ENCODE data around the gene CYP4F22. TPM values are rescaled to one million over a fixed set of nuclear protein-coding genes. Genes with fewer than 3 reads are reported as not detected.

The CYP4F22 gene
- total RNA-seq, 2 experiments from 2014 or later: 0.19 to 0.28 TPM

DNA sequence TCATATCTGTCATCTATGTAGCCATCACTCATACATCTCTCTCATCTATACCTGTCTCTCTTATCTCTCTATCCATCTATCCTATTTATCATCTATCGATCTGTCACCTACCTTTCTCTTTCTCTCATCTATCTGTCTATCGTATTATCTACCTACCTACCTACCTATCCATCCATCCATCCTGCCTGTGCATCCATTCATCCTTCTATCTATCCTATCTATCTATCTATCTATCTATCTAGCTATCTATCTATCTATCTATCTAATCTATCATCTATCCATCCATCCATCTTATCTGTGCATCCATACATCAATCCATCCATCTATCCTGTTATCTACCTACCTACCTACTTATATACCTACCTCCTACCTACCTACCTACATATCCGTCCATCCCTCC, 62.1 kb downstream of the CYP4F22 start:
- H3K4me3 Mint-ChIP-seq: no peak overlapping the region
- TF ChIP-seq CTCF (IDR thresholded peaks at IDR 0.05): no peak

GRCh38 chr19:15575406-15575805, 67.1 kb downstream of the CYP4F22 start:
- POLR2A ChIA-PET: no interaction called here

More for the DNA sequence above, 62.1 kb downstream of the CYP4F22 start:
- Histone ChIP-seq H3K4me3 (ENCODE audit: low read length) (no peak overlapping the region), H3K27me3 (ENCODE audit: control insufficient read depth in 1 of 2, insufficient read depth in 2 of 2, low read length in 2 of 2) (peaks cover 12% of the 10 kb centered on the region in 2 experiments), H3K36me3 (ENCODE audit: insufficient read depth, low read length) (no peaks in the 10 kb centered on the region), H3K27ac (ENCODE audit: low read depth in 1 of 2, low read length in 2 of 2) (no peak overlapping the region), H3K4me1 (ENCODE audit: insufficient read depth, low read length) (no peaks in the 10 kb centered on the region), H3K9me3 (ENCODE audit: control insufficient read depth in 1 of 2, insufficient read depth in 1 of 2, low read length in 2 of 2) (peaks cover 0 to 3% of the 10 kb centered on the region in 2 experiments)
- Mint-ChIP-seq H3K9me3 (no peaks in the 10 kb centered on the region), H3K36me3 (ENCODE audit: low read depth) (no peaks in the 10 kb centered on the region), H3K4me1 (ENCODE audit: low read depth) (no peaks in the 10 kb centered on the region), H3K27me3 (peaks cover 66% of the 10 kb centered on the region), H3K27ac (no peak overlapping the region)
- ATAC-seq (ENCODE audit: poor library complexity) (no peak), DNase-seq (no peak)
- POLR2A ChIA-PET: no interaction called here
- intact Hi-C loops (cut with DNase I, micrococcal nuclease): no loop called here
- CTCF ChIA-PET: no interaction called here

DNA sequence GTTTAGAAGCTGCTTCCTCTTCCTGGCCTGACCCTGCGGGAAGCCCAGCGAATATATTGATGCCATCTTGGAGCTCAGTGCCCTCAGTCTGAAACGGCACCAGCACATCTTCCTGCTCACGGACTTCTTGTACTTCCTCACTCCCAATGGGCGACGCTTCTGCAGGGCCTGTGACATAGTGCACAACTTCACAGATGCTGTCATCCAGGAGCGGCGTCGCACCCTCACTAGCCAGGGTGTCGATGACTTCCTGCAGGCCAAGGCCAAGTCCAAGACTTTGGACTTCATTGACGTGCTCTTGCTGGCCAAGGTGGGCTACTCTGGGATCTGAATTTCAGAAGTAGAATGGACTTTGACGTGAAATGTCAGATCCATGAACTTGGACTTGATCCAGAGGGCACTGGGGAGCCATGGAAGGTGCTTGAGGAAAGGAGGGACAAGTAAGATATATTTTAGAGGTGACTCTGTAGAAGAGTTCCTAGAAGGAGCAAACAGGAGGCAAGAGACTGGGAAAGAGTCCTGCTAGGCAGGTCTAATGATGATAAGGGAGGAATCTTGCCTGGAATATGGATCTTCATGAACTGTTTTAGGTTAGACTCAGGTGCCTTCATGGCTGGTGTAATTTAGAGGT, 68.3 kb downstream of the CYP4F22 start:
- Histone ChIP-seq H3K27me3 (ENCODE audit: control insufficient read depth in 1 of 2, insufficient read depth in 2 of 2, low read length in 2 of 2) (peaks cover 0 to 8% of the 10 kb centered on the region in 2 experiments), H3K27ac (ENCODE audit: low read depth in 1 of 2, low read length in 2 of 2) (no peak overlapping the region), H3K4me3 (ENCODE audit: low read length) (no peak overlapping the region), H3K36me3 (ENCODE audit: insufficient read depth, low read length) (no peaks in the 10 kb centered on the region), H3K9me3 (ENCODE audit: control insufficient read depth in 1 of 2, insufficient read depth in 1 of 2, low read length in 2 of 2) (peaks cover 0 to 3% of the 10 kb centered on the region in 2 experiments), H3K4me1 (ENCODE audit: insufficient read depth, low read length) (no peaks in the 10 kb centered on the region)
- no peak for TF ChIP-seq CTCF (IDR thresholded peaks at IDR 0.05)
- no peak for DNase-seq
- intact Hi-C loops (cut with DNase I, micrococcal nuclease): no loop called here
- ChIA-PET CTCF (no interaction called here), POLR2A (no interaction called here)
- Mint-ChIP-seq H3K36me3 (ENCODE audit: low read depth) (no peaks in the 10 kb centered on the region), H3K4me1 (ENCODE audit: low read depth) (no peaks in the 10 kb centered on the region), H3K4me3 (no peak overlapping the region), H3K9me3 (no peaks in the 10 kb centered on the region), H3K27me3 (peaks cover 35% of the 10 kb centered on the region), H3K27ac (no peak overlapping the region)
- no peak for ATAC-seq (ENCODE audit: poor library complexity)

More at GRCh38 chr19:15575406-15575805, 67.1 kb downstream of the CYP4F22 start:
- no peaks in the 10 kb centered on the region for H3K36me3 ChIP-seq (ENCODE audit: insufficient read depth, low read length)
- CTCF ChIA-PET: interaction anchor here (0.6 kb wide), 1 partner anchor 296 kb away, joined by 3 read pairs; no protein-coding TSS in a partner anchor
- DNase-seq (no peak), ATAC-seq (ENCODE audit: poor library complexity) (no peak)
- Mint-ChIP-seq H3K27me3 (peaks cover 41% of the 10 kb centered on the region), H3K27ac (no peak overlapping the region), H3K4me3 (no peak overlapping the region), H3K36me3 (ENCODE audit: low read depth) (no peaks in the 10 kb centered on the region), H3K9me3 (no peaks in the 10 kb centered on the region), H3K4me1 (ENCODE audit: low read depth) (no peaks in the 10 kb centered on the region)
- intact Hi-C loops (cut with DNase I, micrococcal nuclease): no loop called here
- no peak overlapping the region for H3K4me3 ChIP-seq (ENCODE audit: low read length)
- no peak for TF ChIP-seq CTCF (IDR thresholded peaks at IDR 0.05)
- H3K27me3 ChIP-seq (ENCODE audit: control insufficient read depth in 1 of 2, insufficient read depth in 2 of 2, low read length in 2 of 2): peaks cover 2 to 10% of the 10 kb centered on the region in 2 experiments
- H3K27ac ChIP-seq (ENCODE audit: low read depth in 1 of 2, low read length in 2 of 2): no peak overlapping the region
- H3K4me1 ChIP-seq (ENCODE audit: insufficient read depth, low read length): no peaks in the 10 kb centered on the region
- H3K9me3 ChIP-seq (ENCODE audit: control insufficient read depth in 1 of 2, insufficient read depth in 1 of 2, low read length in 2 of 2): peaks cover 0 to 3% of the 10 kb centered on the region in 2 experiments
